ENCODE results near the gene AOC1.

- TF ChIP-seq PPARA (CRISPR knock-in tag; IDR thresholded peaks at IDR 0.05; ENCODE audit: borderline replicate concordance) = no peak
- no peak for TF ChIP-seq CREB5 (CRISPR knock-in tag; IDR thresholded peaks at IDR 0.05; ENCODE audit: low read depth)
- peak; percentile 36; the same call in 1 of the 2 replicates for TF ChIP-seq ZFP30 (CRISPR knock-in tag; IDR thresholded peaks at IDR 0.05)
- no peak for TF ChIP-seq CSRNP3 (CRISPR knock-in tag; IDR thresholded peaks at IDR 0.05)
- no peak for TF ChIP-seq POU6F1 (CRISPR knock-in tag; IDR thresholded peaks at IDR 0.05; ENCODE audit: borderline replicate concordance, low read depth)
- no peak for TF ChIP-seq CSDC2 (CRISPR knock-in tag; IDR thresholded peaks at IDR 0.05)
- no peak for TF ChIP-seq RARB (CRISPR knock-in tag; IDR thresholded peaks at IDR 0.05)
- TF ChIP-seq OSR1 (CRISPR knock-in tag; IDR thresholded peaks at IDR 0.05) = no peak
- TF ChIP-seq TOX (CRISPR knock-in tag; IDR thresholded peaks at IDR 0.05; ENCODE audit: borderline replicate concordance) = no peak
- TF ChIP-seq BACH2 (CRISPR knock-in tag; IDR thresholded peaks at IDR 0.05; ENCODE audit: borderline replicate concordance) = no peak
- TF ChIP-seq TCF4 (CRISPR knock-in tag; IDR thresholded peaks at IDR 0.05; ENCODE audit: borderline replicate concordance) = peak; percentile 42; the same call in 1 of the 2 replicates
Observed at GRCh38 chr7:150898475-150899011, 46.2 kb downstream of the AOC1 start.
